ENCODE results near the gene CMPK1.

DNA sequence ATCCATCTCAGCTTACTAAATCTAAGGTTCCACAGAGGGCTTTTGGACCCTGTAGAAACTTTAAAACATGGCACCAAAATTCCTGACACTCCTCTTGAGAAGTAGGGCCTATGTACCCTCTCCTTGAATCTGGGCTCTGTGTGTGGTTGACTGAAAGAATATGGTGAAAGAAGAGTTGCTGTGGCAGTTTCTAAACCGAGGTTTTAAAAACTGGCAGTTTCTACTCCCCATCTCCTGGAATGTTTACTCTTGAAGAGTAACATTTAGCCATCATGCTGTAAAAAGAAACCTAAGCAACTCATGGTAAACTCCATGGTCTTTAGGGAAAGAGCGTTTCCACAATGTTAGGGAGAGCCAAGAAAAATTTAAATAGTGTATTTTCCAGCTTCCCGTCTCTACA is 4.6 kb upstream of the CMPK1 start:
- no peak for TF ChIP-seq POLR2A (IDR thresholded peaks at IDR 0.05; ENCODE audit: low read depth, low read length)
- TF ChIP-seq, protein P1, sequence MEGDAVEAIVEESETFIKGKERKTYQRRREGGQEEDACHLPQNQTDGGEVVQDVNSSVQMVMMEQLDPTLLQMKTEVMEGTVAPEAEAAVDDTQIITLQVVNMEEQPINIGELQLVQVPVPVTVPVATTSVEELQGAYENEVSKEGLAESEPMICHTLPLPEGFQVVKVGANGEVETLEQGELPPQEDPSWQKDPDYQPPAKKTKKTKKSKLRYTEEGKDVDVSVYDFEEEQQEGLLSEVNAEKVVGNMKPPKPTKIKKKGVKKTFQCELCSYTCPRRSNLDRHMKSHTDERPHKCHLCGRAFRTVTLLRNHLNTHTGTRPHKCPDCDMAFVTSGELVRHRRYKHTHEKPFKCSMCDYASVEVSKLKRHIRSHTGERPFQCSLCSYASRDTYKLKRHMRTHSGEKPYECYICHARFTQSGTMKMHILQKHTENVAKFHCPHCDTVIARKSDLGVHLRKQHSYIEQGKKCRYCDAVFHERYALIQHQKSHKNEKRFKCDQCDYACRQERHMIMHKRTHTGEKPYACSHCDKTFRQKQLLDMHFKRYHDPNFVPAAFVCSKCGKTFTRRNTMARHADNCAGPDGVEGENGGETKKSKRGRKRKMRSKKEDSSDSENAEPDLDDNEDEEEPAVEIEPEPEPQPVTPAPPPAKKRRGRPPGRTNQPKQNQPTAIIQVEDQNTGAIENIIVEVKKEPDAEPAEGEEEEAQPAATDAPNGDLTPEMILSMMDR (IDR thresholded peaks at IDR 0.05; ENCODE audit: extremely low read depth in 1 of 2, insufficient read depth in 1 of 2, low read depth in 1 of 2, low read length in 2 of 2) = no peak
